ENCODE measurements around the gene ELL.
"Not testable (repeated sequence)": the region's sequence is repeated elsewhere in the genome, so short reads cannot be mapped to it uniquely, and the experiment has no call there.

ELL gene

DNA sequence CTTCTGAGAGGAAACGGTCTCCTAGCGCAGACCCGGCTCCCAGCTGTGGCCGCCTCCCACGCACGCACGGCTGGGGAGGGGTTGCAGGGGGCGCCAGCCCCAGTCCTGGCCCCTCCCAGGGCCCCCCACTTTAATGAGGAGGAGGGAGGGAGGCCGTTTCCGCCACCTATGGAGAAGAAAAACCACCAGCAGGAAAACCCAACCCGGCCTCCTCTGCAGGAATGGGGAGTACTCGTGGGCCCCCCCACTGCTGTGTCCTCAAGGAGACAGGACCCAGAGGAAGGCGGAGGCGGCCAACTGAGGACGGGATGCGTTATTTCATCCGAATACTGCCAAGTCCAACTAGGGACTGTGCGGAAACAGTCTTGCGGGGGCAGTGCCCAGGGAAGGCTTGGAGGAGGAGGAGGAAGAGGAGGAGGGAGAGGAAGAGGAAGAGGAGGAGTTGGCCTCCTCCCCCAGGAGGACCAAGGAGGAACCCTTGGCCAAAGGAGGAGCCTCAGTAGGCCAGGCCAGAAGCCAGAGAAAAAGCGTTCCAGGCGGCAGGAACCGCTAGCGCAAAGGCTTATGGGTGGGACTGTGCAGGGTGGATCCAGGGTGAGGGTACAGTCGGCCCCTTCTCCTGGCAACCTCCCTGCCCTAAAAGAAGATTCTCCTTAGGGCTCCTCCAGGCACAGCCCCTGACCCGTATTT is 106.5 kb downstream of the ELL start:
- in situ Hi-C loops (cut with HindIII; ENCODE audit: low pct_ligation_motif_present, low sequenced_read_pairs): no loop called here
- Histone ChIP-seq H3K27ac (peak overlapping the region; percentile 98), H3K4me3 (ENCODE audit: low read depth, low read length) (peak overlapping the region; percentile 35), H3K27me3 (replicated peaks) (no peaks in the 10 kb centered on the region), H3K36me3 (replicated peaks) (no peaks in the 10 kb centered on the region)
- DNase-seq: peak; percentile 76
- TF ChIP-seq, protein P1, sequence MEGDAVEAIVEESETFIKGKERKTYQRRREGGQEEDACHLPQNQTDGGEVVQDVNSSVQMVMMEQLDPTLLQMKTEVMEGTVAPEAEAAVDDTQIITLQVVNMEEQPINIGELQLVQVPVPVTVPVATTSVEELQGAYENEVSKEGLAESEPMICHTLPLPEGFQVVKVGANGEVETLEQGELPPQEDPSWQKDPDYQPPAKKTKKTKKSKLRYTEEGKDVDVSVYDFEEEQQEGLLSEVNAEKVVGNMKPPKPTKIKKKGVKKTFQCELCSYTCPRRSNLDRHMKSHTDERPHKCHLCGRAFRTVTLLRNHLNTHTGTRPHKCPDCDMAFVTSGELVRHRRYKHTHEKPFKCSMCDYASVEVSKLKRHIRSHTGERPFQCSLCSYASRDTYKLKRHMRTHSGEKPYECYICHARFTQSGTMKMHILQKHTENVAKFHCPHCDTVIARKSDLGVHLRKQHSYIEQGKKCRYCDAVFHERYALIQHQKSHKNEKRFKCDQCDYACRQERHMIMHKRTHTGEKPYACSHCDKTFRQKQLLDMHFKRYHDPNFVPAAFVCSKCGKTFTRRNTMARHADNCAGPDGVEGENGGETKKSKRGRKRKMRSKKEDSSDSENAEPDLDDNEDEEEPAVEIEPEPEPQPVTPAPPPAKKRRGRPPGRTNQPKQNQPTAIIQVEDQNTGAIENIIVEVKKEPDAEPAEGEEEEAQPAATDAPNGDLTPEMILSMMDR (IDR thresholded peaks at IDR 0.05; ENCODE audit: low read depth, low read length, missing control alignments): peak; percentile 9

DNA sequence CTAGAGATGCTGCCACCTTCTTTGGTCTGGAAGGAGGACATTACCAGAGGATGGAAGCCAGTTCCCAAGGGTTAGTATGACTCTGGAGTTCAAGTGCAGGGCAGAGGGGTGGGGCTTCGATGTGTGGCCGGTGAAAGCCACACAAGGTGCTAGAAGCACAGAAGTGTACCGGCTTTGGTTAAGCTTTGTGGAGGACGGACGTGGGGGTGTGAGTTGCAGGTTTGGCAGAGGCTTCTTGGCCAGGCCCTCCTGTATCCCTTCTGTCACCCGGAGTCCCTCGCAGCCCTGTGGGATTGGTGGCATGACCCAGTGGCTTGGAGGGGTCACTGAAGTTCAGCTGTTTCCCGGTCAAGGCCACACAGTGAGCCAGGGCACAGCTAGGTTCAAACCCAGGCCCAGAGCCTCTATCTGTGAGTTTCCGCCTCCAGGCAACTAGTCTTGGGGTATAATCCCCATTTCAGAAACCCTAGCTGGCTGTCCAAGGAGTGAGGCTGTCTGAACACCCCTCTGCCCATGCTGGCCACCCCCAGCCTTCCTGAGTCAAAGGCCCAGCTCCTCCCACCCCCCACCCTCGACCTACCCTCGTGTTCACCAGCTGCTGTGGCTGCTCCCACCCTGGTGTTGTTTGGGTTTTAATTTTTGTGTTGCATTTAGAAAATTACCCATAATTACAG is 107.2 kb downstream of the ELL start:
- in situ Hi-C loops (cut with HindIII; ENCODE audit: low pct_ligation_motif_present, low sequenced_read_pairs): no loop called here
- TF ChIP-seq, protein P1 (IDR thresholded peaks at IDR 0.05; ENCODE audit: low read depth, low read length, missing control alignments): no peak
- DNase-seq: peak; percentile 62

GRCh38 chr19:18412610-18413239 is 109.1 kb downstream of the ELL start:
- TF ChIP-seq, protein P1 (IDR thresholded peaks at IDR 0.05; ENCODE audit: low read depth, low read length, missing control alignments): peak; percentile 2
- in situ Hi-C loops (cut with HindIII; ENCODE audit: low pct_ligation_motif_present, low sequenced_read_pairs): no loop called here
- Histone ChIP-seq H3K36me3 (replicated peaks) (no peaks in the 10 kb centered on the region), H3K4me3 (ENCODE audit: low read depth, low read length) (no peak overlapping the region), H3K27me3 (replicated peaks) (no peaks in the 10 kb centered on the region), H3K27ac (no peak overlapping the region)
- no peak for DNase-seq

More for the DNA sequence above, 107.2 kb downstream of the ELL start:
- Histone ChIP-seq H3K36me3 (replicated peaks) (no peaks in the 10 kb centered on the region), H3K4me3 (ENCODE audit: low read depth, low read length) (peak overlapping the region; percentile 6), H3K27me3 (replicated peaks) (no peaks in the 10 kb centered on the region), H3K27ac (peak overlapping the region; percentile 98)

GRCh38 chr19:18408053-18408476 is 113.8 kb downstream of the ELL start:
- TF ChIP-seq, protein P1 (IDR thresholded peaks at IDR 0.05; ENCODE audit: low read depth, low read length, missing control alignments): peak; percentile 64
- in situ Hi-C loops (cut with HindIII; ENCODE audit: low pct_ligation_motif_present, low sequenced_read_pairs): no loop called here
- H3K27ac ChIP-seq: no peak overlapping the region
- H3K27me3 ChIP-seq (replicated peaks): no peaks in the 10 kb centered on the region
- H3K36me3 ChIP-seq (replicated peaks): no peaks in the 10 kb centered on the region
- DNase-seq: no peak
- no peak overlapping the region for H3K4me3 ChIP-seq (ENCODE audit: low read depth, low read length)

- Histone ChIP-seq H3K4me3 (ENCODE audit: low read depth, low read length) (no peak overlapping the region), H3K27me3 (replicated peaks) (no peaks in the 10 kb centered on the region), H3K27ac (no peak overlapping the region), H3K36me3 (replicated peaks) (no peaks in the 10 kb centered on the region)
- TF ChIP-seq, protein P1 (IDR thresholded peaks at IDR 0.05; ENCODE audit: low read depth, low read length, missing control alignments): no peak
- no peak for DNase-seq
- in situ Hi-C loops (cut with HindIII; ENCODE audit: low pct_ligation_motif_present, low sequenced_read_pairs): no loop called here
These were observed 115.1 kb downstream of the ELL start for GRCh38 chr19:18406749-18407148.

DNA sequence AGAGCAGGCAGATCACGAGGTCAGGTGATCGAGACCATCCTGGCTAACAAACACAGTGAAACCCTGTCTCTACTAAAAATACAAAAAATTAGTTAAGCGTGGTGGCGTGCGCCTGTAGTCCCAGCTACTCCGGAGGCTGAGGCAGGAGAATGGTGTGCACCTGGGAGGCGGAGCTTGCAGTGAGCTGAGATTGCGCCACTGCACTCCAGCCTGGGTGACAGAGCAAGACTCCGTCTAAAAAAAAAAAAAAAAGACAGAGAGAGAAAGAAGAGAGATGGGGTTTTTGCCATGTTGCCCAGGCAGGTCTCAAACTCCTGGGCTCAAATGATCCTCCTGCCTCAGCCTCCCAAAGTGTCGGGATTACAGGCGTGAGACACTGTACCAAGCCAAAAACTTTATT is 116.1 kb downstream of the ELL start:
- H3K27ac ChIP-seq; H3K36me3 ChIP-seq (replicated peaks); H3K27me3 ChIP-seq (replicated peaks); in situ Hi-C loops (cut with HindIII; ENCODE audit: low pct_ligation_motif_present, low sequenced_read_pairs); DNase-seq; H3K4me3 ChIP-seq (ENCODE audit: low read depth, low read length): not testable (repeated sequence)

- H3K36me3 ChIP-seq (replicated peaks); in situ Hi-C loops (cut with HindIII; ENCODE audit: low pct_ligation_motif_present, low sequenced_read_pairs); DNase-seq; H3K27ac ChIP-seq; H3K27me3 ChIP-seq (replicated peaks); H3K4me3 ChIP-seq (ENCODE audit: low read depth, low read length): not testable (repeated sequence)
These were observed 119.2 kb downstream of the ELL start for GRCh38 chr19:18402455-18403248.

Data from brain microvascular endothelial cell (primary cell).